PFSK-1 (cell line): Measurements from ENCODE around the gene TANGO6.
A peak's percentile ranks its signal among the peaks of the same experiment; 100 is the strongest.

Source experiments
- FOXP2 ChIP-seq: optimal IDR thresholded peaks from 2 replicates; pipeline ENCODE3; 2011; ENCODE audit warnings: borderline replicate concordance, control low read depth, inconsistent platforms; ENCODE audit not compliant: insufficient read depth; ENCODE audit errors: extremely low read length, extremely low read depth
- POLR2AphosphoS5 ChIP-seq: IDR thresholded peaks from 2 replicates; pipeline ENCODE4 v1.6.1; 2012; ENCODE audit warnings: low read depth, mild to moderate bottlenecking, control low read depth, low read length, moderate library complexity
- REST ChIP-seq, 2 experiments: IDR thresholded peaks; 2 replicates each; pipeline versions ENCODE4 v1.6.1 to v1.8.0; 2011 to 2012; ENCODE audit warnings: low read depth in 2 of 2, low read length in 2 of 2, control low read depth in 1 of 2, inconsistent platforms in 1 of 2, mild to moderate bottlenecking in 1 of 2, moderate library complexity in 1 of 2; ENCODE audit not compliant: insufficient read depth in 1 of 2
- SIN3A ChIP-seq: IDR thresholded peaks from 2 replicates; pipeline ENCODE4 v1.6.1; 2012; ENCODE audit warnings: mild to moderate bottlenecking, low read length, moderate library complexity, borderline replicate concordance; ENCODE audit not compliant: insufficient read depth
- TAF1 ChIP-seq: IDR thresholded peaks from 2 replicates; pipeline ENCODE4 v1.6.1; 2012; ENCODE audit warnings: low read length, control low read depth, borderline replicate concordance; ENCODE audit not compliant: insufficient read depth

Gene TANGO6

GRCh38 chr16:69095193-69095592 lies 251.9 kb downstream of the TANGO6 start:
- no peak for TF ChIP-seq POLR2AphosphoS5
- no peak for TF ChIP-seq REST (IDR thresholded peaks at IDR 0.05; ENCODE audit: insufficient read depth in 1 of 2, low read depth in 2 of 2, low read length in 2 of 2)
- no peak for TF ChIP-seq FOXP2
- no peak for TF ChIP-seq TAF1
- TF ChIP-seq SIN3A, result no peak

GRCh38 chr16:69100071-69100691 lies 256.9 kb downstream of the TANGO6 start:
- TF ChIP-seq TAF1 (no peak), SIN3A (no peak), POLR2AphosphoS5 (no peak), FOXP2 (no peak), REST (IDR thresholded peaks at IDR 0.05; ENCODE audit: insufficient read depth in 1 of 2, low read depth in 2 of 2, low read length in 2 of 2) (no peak)

- TF ChIP-seq FOXP2, result no peak
- no peak for TF ChIP-seq TAF1
- no peak for TF ChIP-seq REST (IDR thresholded peaks at IDR 0.05; ENCODE audit: insufficient read depth in 1 of 2, low read depth in 2 of 2, low read length in 2 of 2)
- peak; percentile 21; the same call in 1 of the 2 replicates for TF ChIP-seq POLR2AphosphoS5
- peak; percentile 66; the same call in 1 of the 2 replicates for TF ChIP-seq SIN3A
Observed at GRCh38 chr16:69105501-69106361, 262.4 kb downstream of the TANGO6 start, which contains the start of gene HAS3. HAS3 (plus strand) TSS chr16:69105653; CDS start chr16:69109396, 3,743 bp downstream.

- TF ChIP-seq POLR2AphosphoS5, result no peak
- TF ChIP-seq TAF1, result no peak
- no peak for TF ChIP-seq FOXP2
- TF ChIP-seq SIN3A, result no peak
- TF ChIP-seq REST (IDR thresholded peaks at IDR 0.05; ENCODE audit: insufficient read depth in 1 of 2, low read depth in 2 of 2, low read length in 2 of 2), result no peak
Observed at GRCh38 chr16:69106491-69107315, 263.4 kb downstream of the TANGO6 start.
